Progenitor cell of endocrine pancreas (in vitro differentiated cells): ENCODE results near the gene JMJD1C. TPM values are rescaled to one million over a fixed set of nuclear protein-coding genes. Genes with fewer than 3 reads are reported as not detected.

Experiments
- DNase-seq: peaks from one replicate; pipeline ENCODE4 v3.0.0; 2021; ENCODE audit warnings: low spot score; ENCODE audit not compliant: unreplicated experiment
- H3K27ac Mint-ChIP-seq: 2 replicates; pipeline ENCODE4 v1.8.0; 2021; ENCODE audit warnings: mild to moderate bottlenecking, moderate library complexity, mixed read lengths
- H3K27me3 Mint-ChIP-seq: 2 replicates; pipeline ENCODE4 v1.8.0; 2021; ENCODE audit warnings: mixed read lengths
- H3K36me3 Mint-ChIP-seq: 2 replicates; pipeline ENCODE4 v1.8.0; 2022; ENCODE audit warnings: mixed read lengths; ENCODE audit not compliant: insufficient read depth
- H3K4me1 Mint-ChIP-seq: 2 replicates; pipeline ENCODE4 v1.8.0; 2021; ENCODE audit warnings: low read depth, mixed read lengths
- H3K4me3 Mint-ChIP-seq: 2 replicates; pipeline ENCODE4 v1.8.0; 2021; ENCODE audit warnings: low read depth, mild to moderate bottlenecking, moderate library complexity, mixed read lengths
- H3K9me3 Mint-ChIP-seq: 2 replicates; pipeline ENCODE4 v1.8.0; 2021; ENCODE audit warnings: low read depth, mixed read lengths
- CTCF ChIP-seq: fragments of 200-600 bp; sonication (generic); IDR thresholded peaks from one replicate; pipeline ENCODE4 v1.5.0; 2021; ENCODE audit warnings: antibody characterized with exemption, mild to moderate bottlenecking; ENCODE audit not compliant: unreplicated experiment
- total RNA-seq: library from RNA; stranded (reverse); gene quantifications from 2 replicates; pipeline ENCODE4 v1.2.1, GENCODE V29; 2021

Gene JMJD1C
- total RNA-seq, 1 donor from 2014 or later: 117 TPM

- Mint-ChIP-seq H3K27ac (peak overlapping the region; percentile 71), H3K9me3 (peaks cover 6% of the 10 kb centered on the region), H3K4me3 (no peak overlapping the region), H3K4me1 (peaks cover 6% of the 10 kb centered on the region), H3K36me3 (peaks cover 11% of the 10 kb centered on the region), H3K27me3 (no peaks in the 10 kb centered on the region)
- no peak for DNase-seq
- TF ChIP-seq CTCF: no peak
These were observed 151.8 kb downstream of the JMJD1C start for GRCh38 chr10:63314020-63314419.

GRCh38 chr10:63313066-63313717, 152.6 kb downstream of the JMJD1C start:
- no peak overlapping the region for H3K4me3 Mint-ChIP-seq
- peaks cover 6% of the 10 kb centered on the region for H3K9me3 Mint-ChIP-seq
- no peak for TF ChIP-seq CTCF
- no peaks in the 10 kb centered on the region for H3K27me3 Mint-ChIP-seq
- H3K4me1 Mint-ChIP-seq: peaks cover 6% of the 10 kb centered on the region
- H3K36me3 Mint-ChIP-seq: peaks cover 8% of the 10 kb centered on the region
- H3K27ac Mint-ChIP-seq: no peak overlapping the region
- DNase-seq: no peak

GRCh38 chr10:63308628-63309027, 157.1 kb downstream of the JMJD1C start:
- H3K4me3 Mint-ChIP-seq: no peak overlapping the region
- peaks cover 3% of the 10 kb centered on the region for H3K4me1 Mint-ChIP-seq
- TF ChIP-seq CTCF: no peak
- H3K27me3 Mint-ChIP-seq: no peaks in the 10 kb centered on the region
- peaks cover 3% of the 10 kb centered on the region for H3K9me3 Mint-ChIP-seq
- no peak for DNase-seq
- H3K36me3 Mint-ChIP-seq: peaks cover 3% of the 10 kb centered on the region
- peak overlapping the region; percentile 56 for H3K27ac Mint-ChIP-seq

GRCh38 chr10:63304146-63304545, 161.6 kb downstream of the JMJD1C start:
- no peak for DNase-seq
- H3K36me3 Mint-ChIP-seq: no peaks in the 10 kb centered on the region

GRCh38 chr10:63300801-63301200, 165.0 kb downstream of the JMJD1C start:
- DNase-seq: no peak
- no peaks in the 10 kb centered on the region for H3K27me3 Mint-ChIP-seq
- no peaks in the 10 kb centered on the region for H3K36me3 Mint-ChIP-seq
- peaks cover 4% of the 10 kb centered on the region for H3K4me1 Mint-ChIP-seq
- no peak for TF ChIP-seq CTCF
- no peaks in the 10 kb centered on the region for H3K9me3 Mint-ChIP-seq
- no peak overlapping the region for H3K27ac Mint-ChIP-seq
- H3K4me3 Mint-ChIP-seq: no peak overlapping the region

More at GRCh38 chr10:63304146-63304545, 161.6 kb downstream of the JMJD1C start:
- H3K4me3 Mint-ChIP-seq: no peak overlapping the region
- no peaks in the 10 kb centered on the region for H3K27me3 Mint-ChIP-seq
- H3K4me1 Mint-ChIP-seq: peaks cover 7% of the 10 kb centered on the region
- H3K27ac Mint-ChIP-seq: no peak overlapping the region
- H3K9me3 Mint-ChIP-seq: no peaks in the 10 kb centered on the region
- TF ChIP-seq CTCF: no peak
